GM12891 (cell line): ENCODE measurements around the gene RRP1B. TPM values are rescaled to one million over a fixed set of nuclear protein-coding genes. Genes with fewer than 3 reads are reported as not detected.
"Not testable (repeated sequence)": the region's sequence is repeated elsewhere in the genome, so short reads cannot be mapped to it uniquely, and the experiment has no call there.

Experiments used
- DNase-seq: peaks from one replicate; pipeline ENCODE4 v3.0.0; 2011; ENCODE audit warnings: low spot score; ENCODE audit not compliant: insufficient read length
- FAIRE-seq: peaks from 2 replicates; lab custom pipeline; 2011; peaks lifted over from hg19 to GRCh38; lab: Jason Lieb, UNC
- PAX5 ChIP-seq: IDR thresholded peaks from 2 replicates; pipeline ENCODE4 v1.6.1; 2011; ENCODE audit warnings: low read length, moderate library complexity, mild to moderate bottlenecking; ENCODE audit not compliant: insufficient read depth, severe bottlenecking
- POLR2A ChIP-seq: IDR thresholded peaks from 2 replicates; pipeline ENCODE4 v1.6.1; 2011; ENCODE audit warnings: low read depth, low read length, control low read depth
- POLR2AphosphoS5 ChIP-seq: IDR thresholded peaks from 2 replicates; pipeline ENCODE4 v1.6.1; 2011; ENCODE audit warnings: low read depth, low read length, control low read depth
- POU2F2 ChIP-seq: IDR thresholded peaks from 2 replicates; pipeline ENCODE4 v1.6.1; 2011; ENCODE audit warnings: low read depth, mild to moderate bottlenecking, control low read depth, low read length, moderate library complexity
- SPI1 ChIP-seq: IDR thresholded peaks from 2 replicates; pipeline ENCODE4 v1.6.1; 2011; ENCODE audit warnings: low read depth, low read length, control low read depth
- TAF1 ChIP-seq: IDR thresholded peaks from 2 replicates; pipeline ENCODE4 v1.6.1; 2011; ENCODE audit warnings: low read depth, low read length, control low read depth
- polyA plus RNA-seq: library from polyadenylated mRNA; unstranded; fragments of >200 nt; gene quantifications from one replicate; pipeline ENCODE4 v1.2.1, GENCODE V29; 2012; ENCODE audit warnings: low read depth, missing spikeins, inconsistent platforms; ENCODE audit not compliant: missing spikeins

RRP1B gene, protein sequence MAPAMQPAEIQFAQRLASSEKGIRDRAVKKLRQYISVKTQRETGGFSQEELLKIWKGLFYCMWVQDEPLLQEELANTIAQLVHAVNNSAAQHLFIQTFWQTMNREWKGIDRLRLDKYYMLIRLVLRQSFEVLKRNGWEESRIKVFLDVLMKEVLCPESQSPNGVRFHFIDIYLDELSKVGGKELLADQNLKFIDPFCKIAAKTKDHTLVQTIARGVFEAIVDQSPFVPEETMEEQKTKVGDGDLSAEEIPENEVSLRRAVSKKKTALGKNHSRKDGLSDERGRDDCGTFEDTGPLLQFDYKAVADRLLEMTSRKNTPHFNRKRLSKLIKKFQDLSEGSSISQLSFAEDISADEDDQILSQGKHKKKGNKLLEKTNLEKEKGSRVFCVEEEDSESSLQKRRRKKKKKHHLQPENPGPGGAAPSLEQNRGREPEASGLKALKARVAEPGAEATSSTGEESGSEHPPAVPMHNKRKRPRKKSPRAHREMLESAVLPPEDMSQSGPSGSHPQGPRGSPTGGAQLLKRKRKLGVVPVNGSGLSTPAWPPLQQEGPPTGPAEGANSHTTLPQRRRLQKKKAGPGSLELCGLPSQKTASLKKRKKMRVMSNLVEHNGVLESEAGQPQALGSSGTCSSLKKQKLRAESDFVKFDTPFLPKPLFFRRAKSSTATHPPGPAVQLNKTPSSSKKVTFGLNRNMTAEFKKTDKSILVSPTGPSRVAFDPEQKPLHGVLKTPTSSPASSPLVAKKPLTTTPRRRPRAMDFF
- 13.8 TPM for polyA plus RNA-seq

DNA sequence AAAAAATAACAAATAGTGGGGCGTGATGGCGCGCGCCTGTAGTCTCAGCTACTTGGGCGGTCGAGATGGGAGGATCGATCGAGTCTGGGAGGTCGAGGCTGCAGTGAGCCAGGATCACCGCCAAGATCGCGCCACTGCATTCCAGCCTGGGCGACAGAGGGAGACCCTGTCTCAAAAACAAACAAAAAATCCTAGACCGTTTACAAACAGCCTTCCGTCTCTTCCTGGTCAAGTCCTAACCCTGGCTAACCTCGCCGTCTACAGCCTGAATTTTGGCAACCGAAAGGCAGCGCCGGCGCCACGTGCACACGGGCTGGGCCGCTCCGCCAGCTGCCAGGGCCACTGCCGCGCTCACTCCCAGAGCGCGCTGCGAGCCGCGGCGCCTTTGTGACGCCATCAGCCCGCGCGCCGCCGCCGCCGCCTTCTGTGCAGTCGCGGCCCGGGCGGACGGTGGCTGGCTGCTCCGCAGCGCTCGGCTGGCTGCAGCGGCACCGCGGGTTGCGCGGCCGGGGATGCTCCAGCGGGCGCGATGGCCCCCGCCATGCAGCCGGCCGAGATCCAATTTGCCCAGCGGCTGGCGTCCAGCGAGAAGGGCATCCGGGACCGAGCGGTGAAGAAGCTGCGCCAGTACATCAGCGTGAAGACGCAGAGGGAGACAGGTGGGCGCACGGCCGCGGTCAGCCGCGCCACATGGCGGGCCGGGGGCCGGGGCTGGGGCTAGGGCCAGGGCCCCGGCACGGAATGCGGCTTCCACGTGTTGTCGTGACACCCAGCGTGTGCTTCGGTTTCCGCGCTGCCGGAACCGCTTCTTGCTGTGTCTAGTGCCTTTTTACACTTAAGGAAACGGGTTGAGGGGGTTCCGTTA is at the start of gene RRP1B, which contains the start of gene HSF2BP:
Gene RRP1B (plus strand): TSS at position 425 of the 865 bp plus-strand sequence. CDS start 105 bp downstream, at position 530.
Gene HSF2BP (minus strand): TSS at position 353 of the 865 bp plus-strand sequence. CDS start 1,392 bp downstream, outside the sequence.
- TF ChIP-seq SPI1: no peak
- 0 out of 2 replicates have a peak, but pooled peaks have one; percentile 40 for TF ChIP-seq TAF1
- TF ChIP-seq POLR2AphosphoS5: no peak; the same call in none of the 2 replicates
- TF ChIP-seq POU2F2: peak; percentile 43; the same call in 1 of the 2 replicates
- peak; percentile 46 for TF ChIP-seq PAX5
- peak; percentile 72; the same call in 1 of the 2 replicates for TF ChIP-seq POLR2A
- DNase-seq (peak; percentile 95), FAIRE-seq (peak; percentile 98)

DNA sequence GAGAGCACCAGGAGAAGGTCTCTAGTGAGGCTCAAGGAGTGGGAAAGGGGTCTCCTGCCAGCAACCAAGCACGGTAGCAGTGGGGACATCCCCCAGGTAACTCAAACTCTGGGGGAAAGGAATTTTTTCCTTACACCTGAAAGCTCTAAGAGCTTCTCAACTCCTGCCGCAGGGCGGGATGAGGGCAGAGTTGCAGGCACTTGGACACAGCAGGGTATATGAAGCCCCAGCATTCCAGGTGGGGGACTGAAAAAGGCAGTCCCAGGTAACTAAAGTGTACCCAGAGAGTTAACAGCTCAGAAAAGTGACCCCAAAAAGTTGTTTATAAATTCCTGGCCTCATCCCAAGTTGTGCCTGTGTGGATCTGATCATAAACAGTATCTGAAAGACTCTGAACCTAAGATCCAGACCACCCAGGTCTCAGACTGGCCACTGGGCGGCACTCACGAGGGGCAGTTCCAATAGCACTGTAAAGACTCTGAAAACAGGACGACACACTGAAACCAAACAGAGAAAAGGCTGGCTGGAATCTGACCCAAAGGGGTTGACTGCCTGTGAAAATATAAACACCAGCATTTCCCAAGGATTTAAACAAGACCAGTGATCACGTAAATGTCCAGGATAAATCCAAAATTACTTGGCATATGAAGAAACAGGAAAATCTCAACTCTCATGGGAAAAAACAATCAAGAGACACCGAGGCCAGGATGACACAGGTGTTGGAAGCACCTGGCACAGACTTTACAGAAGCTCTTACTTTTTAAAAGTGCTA is 47.6 kb upstream of the RRP1B start:
- TF ChIP-seq SPI1 (no peak), POLR2A (no peak), POLR2AphosphoS5 (no peak), PAX5 (no peak), POU2F2 (no peak), TAF1 (no peak)
- FAIRE-seq (no peak), DNase-seq (no peak)

DNA sequence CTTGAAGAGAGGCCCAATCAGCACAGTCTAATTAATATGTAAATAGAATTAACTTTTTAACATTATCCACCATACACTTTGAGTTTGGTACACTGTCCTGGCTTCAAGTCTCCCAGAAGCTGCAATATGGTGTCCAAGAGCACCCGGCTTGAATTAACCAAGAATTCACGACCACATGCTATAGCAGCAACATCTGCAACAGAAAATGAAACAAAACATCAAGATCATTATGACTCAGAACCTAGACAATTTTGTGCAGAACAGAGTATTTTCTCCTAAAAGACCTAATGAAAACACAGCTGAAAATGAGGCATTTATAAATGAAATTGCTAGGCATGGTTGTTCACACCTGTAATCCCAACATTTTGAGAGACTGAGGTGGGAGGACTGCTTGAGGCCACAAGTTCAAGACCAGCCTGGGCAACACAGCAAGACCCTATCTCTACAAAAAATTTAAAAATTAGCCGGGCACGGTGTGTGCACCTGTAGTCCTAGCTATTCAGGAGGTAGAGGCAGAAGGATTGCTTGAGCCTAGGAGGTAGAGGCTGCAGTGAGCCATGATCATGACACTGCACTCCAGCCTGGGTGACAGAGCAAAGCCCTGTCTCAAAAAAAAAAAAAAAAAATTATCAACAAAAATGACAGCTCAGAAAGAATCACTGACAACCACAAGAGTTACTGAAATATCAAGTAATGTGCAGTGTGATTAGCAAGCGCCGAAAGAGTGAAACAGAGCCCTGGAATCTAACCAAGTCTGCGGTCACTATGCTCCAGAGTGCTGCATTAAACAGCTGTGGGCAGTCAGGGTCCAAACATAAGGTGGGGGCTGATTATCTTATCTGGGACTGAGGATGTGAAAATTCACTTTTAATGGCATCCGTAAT is 45.4 kb upstream of the RRP1B start:
- DNase-seq (peak; percentile 41), FAIRE-seq (no peak)
- TF ChIP-seq POLR2A (no peak), POU2F2 (no peak), POLR2AphosphoS5 (no peak), PAX5 (no peak), TAF1 (no peak), SPI1 (no peak)

DNA sequence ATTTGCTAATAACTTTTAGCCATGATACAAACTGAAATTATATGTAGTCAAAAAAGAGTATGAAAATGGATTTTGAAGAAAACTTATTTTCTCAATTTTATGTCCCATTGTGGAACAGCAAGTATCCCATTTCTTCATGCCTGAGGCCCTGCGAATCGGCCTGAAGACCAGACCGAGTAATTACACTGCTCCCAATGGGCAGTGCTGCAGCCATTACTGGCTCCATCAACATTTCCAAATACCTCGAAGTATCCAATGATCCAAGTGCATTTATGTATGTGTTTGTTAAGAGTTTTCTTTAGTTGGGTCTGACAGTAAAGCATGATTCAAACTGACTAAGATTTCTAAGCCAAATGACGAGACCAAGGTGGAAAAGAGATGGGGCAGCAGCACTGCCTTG is 44.5 kb upstream of the RRP1B start:
- TF ChIP-seq POU2F2 (no peak), POLR2AphosphoS5 (no peak), TAF1 (no peak)
- DNase-seq: no peak
- FAIRE-seq: no peak

DNA sequence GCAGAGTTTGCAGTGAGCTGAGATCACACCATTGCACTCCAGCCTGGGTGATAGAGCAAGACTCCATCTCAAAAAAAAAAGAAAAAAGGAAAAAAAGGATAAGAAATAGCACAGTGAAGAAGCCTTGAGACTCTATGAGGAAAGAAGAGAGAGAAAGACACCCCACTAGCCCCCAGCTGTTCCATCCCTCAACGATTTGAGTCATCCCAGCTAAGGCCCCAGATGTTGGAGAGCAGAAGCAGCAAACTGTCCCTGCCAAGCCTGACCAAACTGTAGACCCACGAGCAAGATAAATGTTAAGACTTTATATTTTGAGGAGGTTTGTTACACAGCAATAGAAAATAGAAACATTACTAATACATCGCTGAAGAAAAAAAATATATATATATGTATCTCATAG is 42.5 kb upstream of the RRP1B start:
- DNase-seq, FAIRE-seq: not testable (repeated sequence)

DNA sequence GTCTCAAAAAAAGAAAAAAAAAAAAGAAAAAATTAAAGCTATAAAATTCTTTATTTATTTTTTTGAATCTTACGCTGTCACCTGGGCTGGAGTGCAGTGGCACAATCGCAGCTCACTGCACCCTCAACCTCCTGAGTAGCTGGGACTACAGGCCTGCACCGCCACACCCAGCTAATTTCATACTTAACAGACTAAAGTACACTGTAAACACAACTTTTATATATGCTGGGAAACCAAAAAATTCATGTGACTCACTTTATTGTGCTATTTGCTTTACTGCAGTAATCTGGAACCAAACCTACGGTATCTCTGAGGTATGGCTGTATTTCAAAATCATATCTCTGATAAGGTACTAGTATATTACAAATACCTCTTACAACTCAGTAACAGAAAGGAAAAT is 40.4 kb upstream of the RRP1B start:
- DNase-seq: no peak
- no peak for TF ChIP-seq PAX5
- FAIRE-seq: no peak

DNA sequence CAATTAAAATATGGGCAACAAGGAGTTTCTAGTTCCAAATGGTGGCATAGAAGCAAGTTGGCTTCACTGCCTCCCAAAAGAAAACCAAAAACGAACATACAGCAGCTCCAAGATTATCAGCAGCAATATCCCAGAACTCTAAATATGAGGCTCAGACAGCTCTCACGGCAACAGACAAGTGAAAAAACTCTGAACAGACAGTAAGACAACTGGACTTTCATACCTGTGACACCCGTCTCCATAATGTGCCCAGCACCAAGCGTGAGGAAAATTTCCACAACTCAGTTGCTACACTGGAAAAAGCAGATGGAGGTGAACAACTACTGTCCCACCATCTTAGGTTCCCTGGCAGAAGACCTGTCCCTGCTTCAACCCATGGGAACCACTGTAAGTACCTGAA is 40.0 kb upstream of the RRP1B start:
- FAIRE-seq: no peak

DNA sequence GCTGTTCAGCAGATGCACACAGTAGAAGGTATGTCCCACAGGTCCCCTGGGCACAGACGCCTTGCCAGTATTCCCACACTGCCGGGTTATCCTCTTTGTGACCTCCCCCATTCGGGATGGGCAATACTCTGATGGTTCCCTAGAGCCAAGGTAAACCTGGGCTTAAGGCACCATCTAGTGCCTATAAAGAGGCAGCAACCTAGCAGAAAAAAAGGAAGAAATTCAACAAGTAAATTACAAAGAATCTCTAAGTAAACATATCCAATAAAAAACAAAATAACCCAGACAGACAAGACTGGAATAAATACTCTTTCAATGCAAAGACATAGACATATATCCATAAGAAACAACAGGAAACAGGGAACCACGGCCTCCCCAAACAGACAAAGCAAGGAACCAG is 39.5 kb upstream of the RRP1B start:
- no peak for DNase-seq
- FAIRE-seq: no peak
- no peak for TF ChIP-seq SPI1
- TF ChIP-seq POLR2AphosphoS5: no peak
- TF ChIP-seq PAX5: no peak

More for the DNA sequence above, 40.0 kb upstream of the RRP1B start:
- TF ChIP-seq POLR2A (no peak), TAF1 (no peak), POLR2AphosphoS5 (no peak), POU2F2 (no peak), PAX5 (no peak), SPI1 (no peak)
- no peak for DNase-seq
